Measurements from ENCODE around the gene ELL2. TPM values are rescaled to one million over a fixed set of nuclear protein-coding genes. Genes with fewer than 3 reads are reported as not detected.

The ELL2 gene
- total RNA-seq, 4 donors from 2014 or later = 5.8 to 46.8 (median 19.7) TPM

GRCh38 chr5:95904827-95905226 is 56.8 kb downstream of the ELL2 start:
- H3K4me1 ChIP-seq = peaks cover 0 to 6% (median 0%) of the 10 kb centered on the region in 4 donors
- no peaks in the 10 kb centered on the region for H3K9me3 ChIP-seq
- TF ChIP-seq POLR2A (IDR thresholded peaks at IDR 0.05) = no peak
- no peak for TF ChIP-seq EP300 (IDR thresholded peaks at IDR 0.05; ENCODE audit: low read depth)
- TF ChIP-seq CTCF (IDR thresholded peaks at IDR 0.05) = no peak
- TF ChIP-seq POLR2AphosphoS5 (IDR thresholded peaks at IDR 0.05) = no peak
- no peak overlapping the region for H3K27ac ChIP-seq
- in situ Hi-C loops (cut with MboI; ENCODE audit: low pct_ligation_motif_present in 1 of 4, low pct_unique_long_range_greater_than_20kb in 1 of 4, low sequenced_read_pairs in 3 of 4) = no loop called here
- H3K36me3 ChIP-seq = peaks cover 0 to 6% (median 0%) of the 10 kb centered on the region in 4 donors
- intact Hi-C loops (cut with DNase I; ENCODE audit: low total_unique reads) = no loop called here
- WGBS, 2 donors (ENCODE audit: low coverage in 1 of 2) = 88 to 96% methylated on average over 5 of the region's 5 CpGs
- no peak overlapping the region for H3K4me3 ChIP-seq
- no peaks in the 10 kb centered on the region for H3K27me3 ChIP-seq
- DNase-seq = no peak

GRCh38 chr5:95903838-95904237 is 57.8 kb downstream of the ELL2 start:
- intact Hi-C loops (cut with DNase I; ENCODE audit: low total_unique reads) = no loop called here
- in situ Hi-C loops (cut with MboI; ENCODE audit: low pct_ligation_motif_present in 1 of 4, low pct_unique_long_range_greater_than_20kb in 1 of 4, low sequenced_read_pairs in 3 of 4) = no loop called here
- H3K27me3 ChIP-seq = no peaks in the 10 kb centered on the region
- peaks cover 0 to 13% (median 0%) of the 10 kb centered on the region in 4 donors for H3K36me3 ChIP-seq
- DNase-seq = no peak
- no peak for TF ChIP-seq POLR2AphosphoS5 (IDR thresholded peaks at IDR 0.05)
- TF ChIP-seq CTCF (IDR thresholded peaks at IDR 0.05) = no peak
- no peak for TF ChIP-seq EP300 (IDR thresholded peaks at IDR 0.05; ENCODE audit: low read depth)
- no peak for TF ChIP-seq POLR2A (IDR thresholded peaks at IDR 0.05)
- H3K9me3 ChIP-seq = no peaks in the 10 kb centered on the region
- H3K4me3 ChIP-seq = no peak overlapping the region
- no peak overlapping the region for H3K27ac ChIP-seq
- WGBS, 2 donors (ENCODE audit: low coverage in 1 of 2) = 99 to 100% methylated on average over 1 to 4 of the region's 4 CpGs
- H3K4me1 ChIP-seq = peaks cover 0 to 6% (median 0%) of the 10 kb centered on the region in 4 donors

- TF ChIP-seq POLR2AphosphoS5 (IDR thresholded peaks at IDR 0.05) (no peak), EP300 (IDR thresholded peaks at IDR 0.05; ENCODE audit: low read depth) (no peak), POLR2A (IDR thresholded peaks at IDR 0.05) (no peak), CTCF (IDR thresholded peaks at IDR 0.05) (no peak)
- intact Hi-C loops (cut with DNase I; ENCODE audit: low total_unique reads) (no loop called here), in situ Hi-C loops (cut with MboI; ENCODE audit: low pct_ligation_motif_present in 1 of 4, low pct_unique_long_range_greater_than_20kb in 1 of 4, low sequenced_read_pairs in 3 of 4) (no loop called here)
- H3K4me3 ChIP-seq = no peak overlapping the region
- 86 to 87% methylated on average over 10 to 11 of the region's 11 CpGs for WGBS, 2 donors (ENCODE audit: low coverage in 1 of 2)
- peaks cover 0 to 26% (median 0%) of the 10 kb centered on the region in 4 donors for H3K36me3 ChIP-seq
- H3K4me1 ChIP-seq = peaks cover 0 to 6% (median 0%) of the 10 kb centered on the region in 4 donors
- H3K9me3 ChIP-seq = no peaks in the 10 kb centered on the region
- H3K27ac ChIP-seq = no peak overlapping the region
- H3K27me3 ChIP-seq = no peaks in the 10 kb centered on the region
- no peak for DNase-seq
Measured at GRCh38 chr5:95901676-95902627, 59.7 kb downstream of the ELL2 start.

GRCh38 chr5:95900383-95900958 is 61.2 kb downstream of the ELL2 start:
- in situ Hi-C loops (cut with MboI; ENCODE audit: low pct_ligation_motif_present in 1 of 4, low pct_unique_long_range_greater_than_20kb in 1 of 4, low sequenced_read_pairs in 3 of 4) (no loop called here), intact Hi-C loops (cut with DNase I; ENCODE audit: low total_unique reads) (no loop called here)
- Histone ChIP-seq H3K27ac (no peak overlapping the region), H3K4me1 (peaks cover 0 to 6% (median 0%) of the 10 kb centered on the region in 4 donors), H3K9me3 (no peaks in the 10 kb centered on the region), H3K4me3 (no peak overlapping the region), H3K36me3 (peaks cover 0 to 36% (median 0%) of the 10 kb centered on the region in 4 donors), H3K27me3 (no peaks in the 10 kb centered on the region)
- 73 to 86% methylated on average over 3 to 4 of the region's 4 CpGs for WGBS, 2 donors (ENCODE audit: low coverage in 1 of 2)
- no peak for TF ChIP-seq POLR2A (IDR thresholded peaks at IDR 0.05)
- no peak for TF ChIP-seq POLR2AphosphoS5 (IDR thresholded peaks at IDR 0.05)
- no peak for TF ChIP-seq CTCF (IDR thresholded peaks at IDR 0.05)
- TF ChIP-seq EP300 (IDR thresholded peaks at IDR 0.05; ENCODE audit: low read depth) = no peak
- no peak for DNase-seq
